Fibroblast of peridontal ligament (primary cell): Measurements from ENCODE around the gene OMP.
A peak's percentile ranks its signal among the peaks of the same experiment; 100 is the strongest.

Source experiments
- DNase-seq: peaks from one replicate; pipeline ENCODE4 v3.0.0-alpha.2; 2010; ENCODE audit errors: extremely low read depth

The OMP gene

GRCh38 chr11:77103319-77103718 is 679 bp downstream of the OMP start:
- DNase-seq, result no peak

- DNase-seq, result no peak
These were observed 2.1 kb downstream of the OMP start for GRCh38 chr11:77104727-77105126.

DNA sequence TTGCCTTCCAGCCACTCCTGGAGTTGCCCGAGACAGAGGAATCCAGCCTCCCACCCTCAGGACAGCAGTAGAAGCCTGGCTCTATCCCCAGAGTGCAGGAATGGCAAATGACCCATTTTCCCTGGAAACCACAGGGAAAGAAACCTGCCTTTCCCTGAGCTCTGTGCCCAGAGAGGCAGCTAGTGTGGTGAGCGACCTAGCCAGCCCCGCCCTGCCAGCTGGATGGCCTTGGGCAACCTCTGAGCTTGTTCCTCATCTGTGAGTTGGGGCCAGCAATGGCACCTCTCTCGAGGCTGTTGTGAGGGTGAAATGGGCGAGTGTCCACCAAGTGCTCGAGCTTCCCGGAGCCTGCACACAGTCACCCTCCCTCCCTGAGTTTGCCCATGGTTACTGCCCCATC is 3.7 kb downstream of the OMP start:
- DNase-seq, result no peak

DNA sequence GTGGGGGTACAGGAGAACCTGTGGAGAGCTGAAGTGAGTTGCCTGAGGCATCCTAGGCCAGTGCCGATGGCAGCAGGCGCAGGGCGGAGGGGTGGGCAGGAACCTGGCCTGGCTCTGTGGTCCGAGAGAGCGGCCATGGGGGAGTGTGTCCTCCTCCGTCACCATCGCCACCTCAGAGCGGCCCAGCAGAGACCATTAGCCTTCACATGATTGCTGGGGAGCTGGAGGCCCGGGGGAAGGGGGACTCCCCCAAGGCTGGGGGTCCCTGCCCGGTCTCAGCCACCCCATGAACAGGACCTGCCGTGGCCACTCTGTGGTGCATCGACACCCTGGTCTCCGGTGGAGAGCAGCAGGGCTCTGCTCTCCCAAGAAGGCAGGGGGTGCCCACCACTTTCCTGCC is 4.1 kb downstream of the OMP start:
- no peak for DNase-seq

DNA sequence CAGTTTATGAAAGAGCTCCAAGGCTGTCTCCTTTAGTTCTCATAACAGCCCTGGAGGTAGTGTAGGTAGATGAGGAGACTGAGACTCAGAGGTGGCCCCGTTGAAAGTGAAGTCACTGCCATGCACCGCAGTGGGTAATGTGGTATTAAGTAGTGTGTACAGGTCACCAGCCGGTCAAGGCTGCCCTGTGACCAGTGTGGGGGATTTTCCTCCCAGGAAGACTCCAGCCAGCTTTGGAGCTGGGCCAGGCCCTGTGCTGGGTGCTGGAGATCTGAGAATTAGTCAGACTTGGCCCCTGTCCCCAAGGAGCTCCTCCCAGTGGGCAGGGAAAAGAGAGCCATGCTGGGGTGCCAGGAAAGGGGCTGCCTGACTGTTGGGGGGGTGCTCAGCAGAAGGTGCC is 5.3 kb downstream of the OMP start:
- peak; percentile 75 for DNase-seq

DNA sequence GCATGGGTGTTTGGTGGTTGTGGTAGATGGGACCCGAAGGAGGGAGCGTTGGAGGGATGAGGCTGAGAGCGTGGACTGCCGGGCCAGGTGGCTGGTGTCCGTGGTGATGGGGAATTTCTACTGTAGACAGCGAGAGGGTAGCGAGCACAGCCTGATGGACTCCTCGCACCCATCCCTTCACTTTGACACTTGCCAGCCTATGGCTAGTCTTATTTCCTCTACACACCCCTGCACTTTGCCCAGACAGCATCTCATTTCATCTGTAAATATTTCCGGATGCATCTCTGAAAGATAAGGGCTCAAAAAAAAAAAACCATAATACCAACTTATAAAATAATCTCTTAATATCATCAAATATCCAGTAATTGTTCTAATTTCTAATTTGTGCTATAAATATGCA is 5.8 kb downstream of the OMP start:
- DNase-seq, result no peak

- peak; percentile 27 for DNase-seq
These were observed 6.8 kb downstream of the OMP start for GRCh38 chr11:77109236-77110019.

DNA sequence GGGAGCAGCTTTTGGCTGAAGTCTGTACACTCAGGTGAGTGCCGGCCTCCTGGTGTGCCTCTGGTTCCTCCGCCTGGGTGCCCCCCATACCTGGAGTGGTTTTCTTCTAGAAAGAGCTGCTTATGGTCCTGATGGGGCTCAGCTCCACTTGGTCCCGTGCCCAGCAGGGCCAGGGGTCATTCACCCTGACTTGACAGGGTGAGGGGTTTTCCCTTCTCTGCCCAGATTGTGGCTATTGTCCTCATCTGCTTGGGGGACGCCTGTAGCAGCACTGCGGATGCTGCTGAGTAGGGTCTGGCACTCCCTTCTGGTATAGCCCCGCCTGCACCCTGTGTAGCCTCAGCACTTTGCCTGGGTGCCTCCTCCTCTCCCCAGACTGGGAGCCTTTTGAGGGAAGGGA is 8.2 kb downstream of the OMP start:
- no peak for DNase-seq

DNA sequence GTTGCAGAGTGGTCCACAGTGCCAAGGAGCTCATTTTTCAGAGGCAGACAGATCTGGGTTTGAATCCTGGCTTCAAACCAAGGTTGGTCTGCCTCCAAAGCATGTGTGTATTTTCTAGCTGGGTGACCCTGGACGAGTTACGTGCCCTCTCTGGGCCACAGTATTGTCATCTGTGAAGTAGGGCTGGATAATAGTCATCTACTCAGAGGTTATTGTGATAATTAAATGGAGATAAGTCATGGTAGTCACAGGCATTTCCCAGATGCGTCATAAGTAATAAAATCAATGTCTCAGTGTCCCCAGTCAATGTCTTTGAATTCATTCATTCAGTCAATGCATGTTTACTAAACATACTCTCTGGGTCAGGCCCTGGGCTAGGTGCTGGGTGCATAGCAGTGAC is 8.6 kb downstream of the OMP start:
- DNase-seq, result no peak

DNA sequence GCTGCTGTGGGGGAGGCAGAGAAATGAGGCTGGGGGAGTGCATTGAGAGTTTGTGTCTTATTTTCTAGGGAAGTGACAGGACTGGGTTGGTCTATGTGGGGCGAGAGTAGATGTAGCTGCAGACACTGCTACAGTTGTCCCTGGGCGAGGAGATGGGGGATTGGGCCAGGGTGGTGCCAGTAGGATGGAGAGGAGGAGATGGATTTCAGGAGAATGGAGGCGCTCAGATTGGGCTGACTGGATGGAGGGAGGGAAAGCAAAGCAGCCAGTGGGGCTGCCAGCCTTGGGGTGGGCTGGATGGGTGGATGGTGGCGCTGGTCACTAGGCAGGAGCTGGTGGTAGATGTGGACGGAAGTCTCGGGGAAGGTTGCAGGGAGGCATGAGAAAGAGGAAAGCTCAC is 9.3 kb downstream of the OMP start:
- no peak for DNase-seq

DNA sequence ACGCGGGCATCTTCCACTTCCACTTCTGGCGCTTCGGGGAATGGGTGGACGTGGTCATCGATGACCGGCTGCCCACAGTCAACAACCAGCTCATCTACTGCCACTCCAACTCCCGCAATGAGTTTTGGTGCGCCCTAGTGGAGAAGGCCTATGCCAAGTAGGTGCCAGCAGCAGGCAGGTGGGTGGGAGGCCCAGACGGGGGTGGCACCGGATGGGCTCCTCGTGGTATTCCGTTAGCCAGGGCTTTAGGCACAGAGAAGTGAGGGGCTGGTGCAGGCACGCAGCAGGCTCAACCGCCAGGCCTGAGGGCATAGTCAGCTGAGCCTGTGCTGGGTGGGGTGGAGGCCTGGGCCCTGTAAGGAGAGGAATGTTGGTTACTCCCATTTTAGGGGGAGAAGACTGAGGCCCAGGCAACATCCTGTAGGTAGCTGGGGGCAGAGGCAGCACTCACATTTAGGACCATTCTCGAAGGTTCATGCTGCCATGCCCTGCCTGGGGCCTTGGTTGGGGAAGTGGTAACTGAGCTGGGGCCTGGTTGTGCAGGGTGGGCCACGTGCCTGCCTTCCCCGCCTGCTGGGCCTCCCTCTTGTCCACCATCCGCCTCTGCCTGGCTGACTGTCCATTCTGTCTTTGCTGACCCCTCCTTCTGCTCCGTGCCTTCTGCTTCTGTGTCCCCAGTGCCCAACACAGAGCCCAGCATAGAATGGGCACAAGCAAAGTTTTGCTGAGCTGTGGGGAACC is 10.2 kb downstream of the OMP start:
- DNase-seq, result no peak

- DNase-seq, result peak; percentile 47
These were observed 10.9 kb downstream of the OMP start for GRCh38 chr11:77113382-77114088.

DNA sequence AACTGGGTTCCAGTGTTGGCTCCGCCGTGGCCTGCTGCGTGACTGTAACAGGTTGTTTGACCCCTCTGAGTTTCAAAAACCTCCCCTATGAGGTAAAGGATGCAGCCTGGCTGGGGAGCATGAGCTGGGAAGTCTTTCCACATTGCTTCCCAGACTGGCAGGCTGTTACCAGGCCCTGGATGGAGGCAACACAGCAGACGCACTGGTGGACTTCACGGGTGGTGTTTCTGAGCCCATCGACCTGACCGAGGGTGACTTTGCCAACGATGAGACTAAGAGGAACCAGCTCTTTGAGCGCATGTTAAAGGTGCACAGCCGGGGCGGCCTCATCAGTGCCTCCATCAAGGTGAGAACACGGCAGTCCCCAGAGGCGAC is 11.4 kb downstream of the OMP start:
- DNase-seq, result no peak

- DNase-seq, result no peak
These were observed 12.6 kb downstream of the OMP start for GRCh38 chr11:77115181-77115611.

- no peak for DNase-seq
These were observed 13.3 kb downstream of the OMP start for GRCh38 chr11:77115956-77116355.

- DNase-seq, result no peak
These were observed 14.9 kb downstream of the OMP start for GRCh38 chr11:77117492-77117891.

- no peak for DNase-seq
These were observed 15.4 kb downstream of the OMP start for GRCh38 chr11:77118086-77118485.

DNA sequence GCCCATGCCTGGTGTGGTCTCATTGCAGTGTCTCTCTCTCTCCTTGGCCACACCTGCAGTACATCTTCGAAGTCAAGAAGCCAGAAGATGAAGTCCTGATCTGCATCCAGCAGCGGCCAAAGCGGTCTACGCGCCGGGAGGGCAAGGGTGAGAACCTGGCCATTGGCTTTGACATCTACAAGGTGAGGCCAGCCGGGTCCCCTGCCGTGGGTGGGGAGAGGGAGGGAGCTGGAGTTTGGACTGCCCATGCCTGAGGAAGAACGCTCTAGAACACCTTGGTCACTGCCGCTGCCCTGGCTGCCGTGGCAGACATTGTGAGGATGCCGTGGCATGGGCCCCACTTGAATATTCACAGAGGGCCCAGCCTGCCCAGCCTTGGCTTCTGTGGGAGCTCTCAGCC is 16.3 kb downstream of the OMP start:
- DNase-seq, result no peak

DNA sequence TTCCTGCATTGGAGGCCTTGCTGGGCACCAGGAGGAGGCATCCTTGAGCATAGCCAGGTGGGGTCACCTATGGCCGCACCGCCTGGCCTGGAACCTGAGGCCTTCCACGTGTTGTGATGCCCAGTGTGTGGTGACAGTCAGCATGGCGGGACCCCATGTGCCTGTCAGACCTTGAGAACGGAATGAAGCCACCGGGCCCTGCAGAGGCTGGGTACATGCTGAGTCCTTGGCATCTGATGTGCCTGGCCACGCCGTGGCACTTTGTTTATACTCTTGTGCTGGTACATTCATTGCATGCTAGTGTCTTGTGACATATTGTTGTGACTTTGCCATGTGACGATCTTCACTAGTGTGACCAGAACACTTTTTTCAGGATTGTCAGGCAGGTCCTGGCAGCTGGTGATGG is 16.9 kb downstream of the OMP start:
- DNase-seq, result no peak

DNA sequence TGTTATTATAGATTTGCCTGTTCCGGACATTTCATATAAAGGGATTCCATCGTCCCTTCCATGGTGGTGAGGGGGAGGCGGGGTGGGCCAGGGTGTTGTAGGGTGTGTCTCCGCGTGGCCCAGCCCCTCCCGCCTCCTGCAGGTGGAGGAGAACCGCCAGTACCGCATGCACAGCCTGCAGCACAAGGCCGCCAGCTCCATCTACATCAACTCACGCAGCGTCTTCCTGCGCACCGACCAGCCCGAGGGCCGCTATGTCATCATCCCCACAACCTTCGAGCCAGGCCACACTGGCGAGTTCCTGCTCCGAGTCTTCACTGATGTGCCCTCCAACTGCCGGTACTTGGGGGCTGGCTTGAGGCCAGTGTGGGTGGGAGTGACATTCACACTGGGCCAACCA is 17.9 kb downstream of the OMP start:
- no peak for DNase-seq

DNA sequence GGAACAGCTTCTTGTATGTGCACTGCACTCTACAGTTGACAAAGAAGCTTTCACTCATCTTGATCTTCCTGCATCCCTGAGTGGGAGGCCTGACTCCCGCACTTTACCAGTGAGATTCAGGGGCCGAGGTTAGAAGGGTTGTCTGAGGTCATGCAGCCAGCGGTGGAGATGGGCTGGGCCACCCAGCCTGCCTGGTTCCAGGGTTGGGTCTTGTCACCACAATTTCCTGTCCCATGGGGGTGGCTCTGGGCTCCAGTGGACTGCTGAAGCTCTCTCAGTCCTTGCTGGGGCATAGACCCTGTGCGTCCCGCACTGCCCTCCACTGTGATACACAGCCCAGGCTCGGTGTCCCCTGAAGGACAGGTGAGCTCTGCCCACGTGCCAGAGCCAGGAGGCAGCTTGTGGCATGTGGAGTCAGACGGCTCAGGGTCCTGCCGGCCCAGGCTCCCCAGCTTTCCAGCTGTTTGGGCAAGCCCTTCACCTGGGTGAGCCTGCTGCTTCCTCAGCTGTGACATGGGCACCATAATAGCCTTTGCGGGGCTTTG is 18.5 kb downstream of the OMP start:
- DNase-seq, result no peak

DNA sequence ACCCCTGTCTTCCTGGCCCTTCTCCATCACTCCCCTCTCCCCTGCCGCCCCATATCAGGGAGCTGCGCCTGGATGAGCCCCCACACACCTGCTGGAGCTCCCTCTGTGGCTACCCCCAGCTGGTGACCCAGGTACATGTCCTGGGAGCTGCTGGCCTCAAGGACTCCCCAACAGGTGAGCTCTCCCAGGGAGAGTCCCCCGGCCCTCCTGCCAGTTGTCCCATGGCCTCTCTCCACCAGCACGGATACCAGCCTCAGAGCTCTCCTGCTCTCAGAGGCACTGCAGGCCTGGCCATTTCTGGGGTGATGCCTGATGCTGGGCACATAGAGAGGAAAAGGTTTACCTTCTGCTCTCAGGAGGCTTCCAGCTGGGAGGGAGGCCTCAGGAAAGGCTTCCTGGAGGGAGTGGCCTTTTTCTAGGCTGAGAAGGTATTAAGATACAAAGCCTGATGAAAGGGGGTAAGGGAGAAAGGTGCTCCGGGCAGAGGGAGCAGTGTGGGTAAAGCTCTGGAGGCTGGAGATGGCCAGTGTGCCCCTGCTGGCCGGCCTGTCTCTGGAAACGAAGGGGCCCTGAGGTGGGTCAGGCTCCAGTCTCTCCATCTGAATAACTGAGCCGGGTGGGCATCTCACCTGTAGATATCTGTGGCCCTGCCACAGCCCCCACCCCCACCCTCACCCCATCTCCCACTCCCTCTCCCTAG is 19.4 kb downstream of the OMP start:
- DNase-seq, result no peak
